ENCODE results near the gene LTBP3.
A peak's percentile ranks its signal among the peaks of the same experiment; 100 is the strongest.

LTBP3 gene

DNA sequence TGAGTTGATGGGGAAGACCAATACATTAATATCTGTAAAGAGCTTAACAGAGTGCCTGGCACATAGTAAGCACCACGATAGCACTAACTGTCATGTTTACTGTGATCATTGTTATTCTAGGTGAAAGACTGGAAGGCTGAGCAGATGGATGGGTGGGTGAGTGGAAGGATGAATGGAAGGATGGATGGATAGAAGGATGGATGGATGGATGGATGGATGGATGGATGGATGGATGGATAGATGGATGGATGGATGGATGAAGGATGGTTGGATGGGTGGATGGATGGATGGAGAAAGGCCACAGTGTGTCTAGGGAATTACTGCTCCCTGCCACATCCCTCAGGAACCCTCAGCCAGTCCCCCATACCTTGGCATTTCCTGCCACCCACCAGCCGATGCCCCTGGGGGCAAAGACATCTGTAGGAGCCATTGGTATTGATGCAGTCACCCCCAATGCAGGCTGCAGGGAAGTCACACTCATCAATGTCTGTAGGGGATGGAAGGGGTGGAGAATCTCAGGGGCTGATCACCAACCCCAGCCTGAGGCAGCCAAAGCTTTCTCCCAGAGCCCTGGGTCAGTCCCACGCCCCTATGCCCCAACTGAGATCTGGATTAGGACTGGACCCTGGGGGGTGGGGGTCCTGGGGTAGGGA, 15.3 kb downstream of the LTBP3 start:
- no peaks in the 10 kb centered on the region for H3K9me3 Mint-ChIP-seq
- H3K27me3 Mint-ChIP-seq (ENCODE audit: low read depth) = no peaks in the 10 kb centered on the region
- peaks cover 26% of the 10 kb centered on the region for H3K4me1 Mint-ChIP-seq (ENCODE audit: low read depth)
- no peak overlapping the region for H3K27ac Mint-ChIP-seq
- H3K36me3 Mint-ChIP-seq (ENCODE audit: low read depth) = peaks cover 21% of the 10 kb centered on the region
- H3K4me3 Mint-ChIP-seq = no peak overlapping the region

DNA sequence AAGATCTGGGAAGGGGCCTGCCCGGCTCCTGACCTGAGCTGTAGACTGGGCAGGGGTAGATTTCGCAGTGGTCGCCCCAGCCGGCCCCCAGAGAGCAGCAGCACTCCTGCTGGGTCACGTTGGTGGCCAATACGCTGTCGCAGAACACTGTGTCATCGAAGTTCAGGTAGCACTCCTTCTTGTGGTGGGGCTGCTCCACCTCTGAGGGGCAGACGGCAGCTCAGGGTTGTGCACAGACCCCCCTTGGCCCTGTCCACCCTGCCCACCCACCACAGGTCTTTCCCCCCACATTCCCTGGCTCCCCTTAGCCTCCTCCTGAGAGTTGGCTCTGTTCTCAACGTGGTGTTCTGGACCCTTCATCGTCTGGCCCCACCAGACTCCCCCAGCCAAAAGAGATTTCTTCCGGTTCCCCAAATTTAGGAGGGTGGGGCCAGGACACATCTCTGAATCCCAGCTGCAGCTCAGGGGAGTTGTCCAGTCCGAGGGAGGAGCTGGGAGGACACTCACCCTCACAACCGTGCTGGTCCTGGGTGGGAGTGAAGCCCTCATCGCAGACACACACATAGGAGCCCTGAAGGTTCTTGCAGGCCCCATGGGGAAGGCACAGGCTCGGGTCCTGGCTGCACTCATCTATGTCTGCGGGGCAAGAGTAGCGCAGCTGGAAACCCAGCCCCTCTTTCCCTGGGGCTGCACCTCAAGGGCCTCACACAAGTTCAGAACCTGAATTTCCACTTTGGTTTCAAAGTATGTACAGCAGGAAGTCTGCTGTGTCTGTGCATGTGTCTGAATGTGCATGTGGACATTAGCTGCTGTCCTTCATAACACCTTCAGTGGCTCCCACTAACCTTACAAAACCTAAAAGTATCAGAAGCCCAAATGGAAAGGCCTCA, 16.8 kb downstream of the LTBP3 start:
- Mint-ChIP-seq H3K4me1 (ENCODE audit: low read depth) (peaks cover 24% of the 10 kb centered on the region), H3K27ac (peak overlapping the region; percentile 73), H3K27me3 (ENCODE audit: low read depth) (no peaks in the 10 kb centered on the region), H3K9me3 (no peaks in the 10 kb centered on the region), H3K4me3 (peak overlapping the region; percentile 86), H3K36me3 (ENCODE audit: low read depth) (peaks cover 23% of the 10 kb centered on the region)

DNA sequence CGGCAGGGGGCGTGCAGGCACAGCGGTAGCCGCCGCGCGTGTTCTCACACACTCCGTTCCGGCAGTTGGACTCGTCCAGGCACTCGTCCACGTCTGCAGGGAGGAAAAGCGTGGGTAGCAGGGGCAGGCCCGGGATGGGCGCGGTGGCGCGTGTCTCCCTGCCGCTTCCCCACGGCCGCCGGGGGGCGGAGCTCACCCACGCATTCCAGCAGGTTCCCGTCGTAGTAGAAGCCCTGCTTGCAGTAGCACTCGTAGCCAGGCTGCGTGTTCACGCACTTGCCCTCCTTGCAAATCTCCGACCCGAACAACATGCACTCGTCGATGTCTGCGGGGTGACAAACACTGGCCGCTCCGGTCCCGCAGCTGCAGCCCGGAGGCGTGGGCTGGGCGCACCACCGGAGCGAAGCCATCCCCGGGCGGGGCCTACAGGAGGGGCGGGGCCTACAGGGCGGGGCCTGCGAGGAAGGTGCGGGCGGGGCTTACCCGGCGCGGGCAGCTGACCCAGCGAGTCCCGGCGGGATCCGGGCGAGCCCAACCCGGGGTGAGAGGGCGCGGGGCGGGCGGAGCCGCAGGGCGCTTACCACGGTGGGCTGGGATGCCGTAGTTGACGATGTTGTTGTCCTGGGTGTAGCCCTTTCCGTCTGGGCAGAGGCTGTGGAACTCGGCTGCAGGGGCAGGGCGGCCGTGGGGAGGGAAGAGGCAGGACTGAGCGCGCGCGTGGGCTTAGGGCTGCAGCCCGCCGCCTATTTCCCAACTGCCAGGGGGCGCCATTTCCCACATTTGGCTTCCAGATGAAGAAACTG, 17.7 kb downstream of the LTBP3 start:
- H3K4me1 Mint-ChIP-seq (ENCODE audit: low read depth) = peaks cover 17% of the 10 kb centered on the region
- no peaks in the 10 kb centered on the region for H3K27me3 Mint-ChIP-seq (ENCODE audit: low read depth)
- peaks cover 18% of the 10 kb centered on the region for H3K36me3 Mint-ChIP-seq (ENCODE audit: low read depth)
- no peaks in the 10 kb centered on the region for H3K9me3 Mint-ChIP-seq
- peak overlapping the region; percentile 86 for H3K4me3 Mint-ChIP-seq
- peak overlapping the region; percentile 80 for H3K27ac Mint-ChIP-seq

DNA sequence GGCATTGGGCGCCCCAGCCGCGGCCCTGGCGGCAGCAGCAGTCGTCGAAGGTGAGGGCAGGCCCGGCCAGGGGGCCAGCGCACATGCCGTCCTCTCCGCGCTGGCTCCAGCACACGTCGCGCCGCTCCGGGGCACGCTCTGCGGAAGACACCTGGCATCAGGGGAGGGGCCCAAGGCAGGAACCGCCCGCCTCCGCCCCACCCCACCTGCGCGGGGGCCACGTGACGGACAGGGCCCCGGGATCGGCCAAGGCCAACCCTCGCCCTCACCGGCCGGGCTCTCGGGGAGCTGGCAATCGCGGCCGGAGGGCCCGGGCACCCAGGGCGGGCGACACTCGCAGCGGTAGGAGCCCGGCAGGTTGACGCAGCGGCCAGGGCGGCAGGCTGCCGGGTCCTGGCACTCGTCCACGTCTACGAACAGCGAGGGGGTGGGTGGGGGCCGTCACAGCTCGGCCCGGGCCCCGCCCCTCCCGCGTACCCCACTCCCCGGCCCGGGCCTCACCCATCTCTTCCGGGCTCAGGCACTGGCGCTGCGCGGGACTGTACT, 18.3 kb downstream of the LTBP3 start:
- Mint-ChIP-seq H3K36me3 (ENCODE audit: low read depth) (peaks cover 15% of the 10 kb centered on the region), H3K4me1 (ENCODE audit: low read depth) (peaks cover 14% of the 10 kb centered on the region), H3K4me3 (peak overlapping the region; percentile 86), H3K9me3 (no peaks in the 10 kb centered on the region), H3K27ac (peak overlapping the region; percentile 80), H3K27me3 (ENCODE audit: low read depth) (no peaks in the 10 kb centered on the region)

DNA sequence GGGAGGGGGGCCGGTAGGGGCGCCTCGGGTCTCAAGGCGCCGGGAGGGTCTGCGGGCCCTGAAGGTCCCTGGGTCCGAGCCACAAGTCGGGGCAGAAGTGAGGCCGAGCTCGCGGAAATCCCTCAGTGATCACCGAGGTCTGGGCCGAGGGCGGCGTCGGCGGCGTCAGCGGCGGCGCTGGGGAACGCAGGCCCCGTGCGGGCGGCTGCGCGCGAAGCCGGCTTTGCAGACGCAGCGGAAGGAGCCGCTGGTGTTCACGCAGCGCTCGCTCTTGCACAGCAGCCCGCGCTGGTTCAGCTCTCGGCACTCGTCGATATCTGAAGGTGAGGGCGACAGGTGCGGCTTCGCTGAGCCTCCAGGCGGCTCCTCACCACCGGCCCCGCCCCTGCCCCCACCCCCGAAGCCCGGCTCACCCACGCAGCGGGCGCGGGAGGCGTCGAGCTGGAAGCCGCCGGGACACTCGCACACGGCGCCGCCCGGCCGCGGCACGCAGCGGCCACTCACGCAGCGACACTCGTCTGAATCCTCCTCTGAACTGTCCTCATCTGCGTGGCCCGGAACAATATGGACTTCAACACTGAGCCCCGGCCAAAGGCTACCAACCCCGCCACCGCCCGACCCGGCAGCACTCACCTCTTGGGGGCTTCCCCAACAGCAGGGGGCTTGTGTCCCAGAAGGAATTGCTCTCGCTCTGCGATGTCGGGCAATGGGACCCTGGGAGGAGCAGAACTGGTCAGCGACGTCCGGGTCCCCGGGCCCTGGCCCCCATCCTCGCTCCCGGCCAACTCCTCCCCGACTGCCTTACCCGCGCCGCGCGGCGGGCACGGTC, 19.0 kb downstream of the LTBP3 start:
- H3K27ac Mint-ChIP-seq = no peak overlapping the region
- H3K9me3 Mint-ChIP-seq = no peaks in the 10 kb centered on the region
- H3K4me3 Mint-ChIP-seq = no peak overlapping the region
- no peaks in the 10 kb centered on the region for H3K27me3 Mint-ChIP-seq (ENCODE audit: low read depth)
- peaks cover 8% of the 10 kb centered on the region for H3K4me1 Mint-ChIP-seq (ENCODE audit: low read depth)
- peaks cover 14% of the 10 kb centered on the region for H3K36me3 Mint-ChIP-seq (ENCODE audit: low read depth)

DNA sequence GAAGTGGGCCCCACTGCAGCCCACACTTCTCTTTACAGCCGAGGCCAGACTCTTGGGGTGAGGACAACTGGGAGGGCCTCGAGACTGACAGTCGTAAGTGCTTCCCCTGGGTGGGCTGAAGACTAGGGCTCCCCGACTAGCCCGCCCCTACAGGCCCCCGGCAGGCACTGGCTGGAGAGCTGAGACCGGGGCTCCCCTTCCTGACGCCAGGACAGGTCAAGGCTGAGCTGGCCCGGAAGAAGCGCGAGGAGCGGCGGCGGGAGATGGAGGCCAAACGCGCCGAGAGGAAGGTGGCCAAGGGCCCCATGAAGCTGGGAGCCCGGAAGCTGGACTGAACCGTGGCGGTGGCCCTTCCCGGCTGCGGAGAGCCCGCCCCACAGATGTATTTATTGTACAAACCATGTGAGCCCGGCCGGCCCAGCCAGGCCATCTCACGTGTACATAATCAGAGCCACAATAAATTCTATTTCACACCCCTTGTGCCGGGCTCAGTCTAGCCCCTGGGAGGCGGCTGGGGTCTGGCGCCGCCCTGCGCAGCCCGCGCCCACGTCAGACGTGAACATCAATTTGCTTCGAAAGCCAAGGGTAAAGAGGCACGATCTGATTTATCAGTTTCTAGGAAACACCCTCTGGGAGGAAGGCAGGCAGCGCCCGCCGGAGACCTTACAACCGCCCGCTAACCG, 19.8 kb downstream of the LTBP3 start:
- no peaks in the 10 kb centered on the region for H3K27me3 Mint-ChIP-seq (ENCODE audit: low read depth)
- H3K4me3 Mint-ChIP-seq = no peak overlapping the region
- no peaks in the 10 kb centered on the region for H3K9me3 Mint-ChIP-seq
- H3K27ac Mint-ChIP-seq = no peak overlapping the region
- H3K36me3 Mint-ChIP-seq (ENCODE audit: low read depth) = peaks cover 12% of the 10 kb centered on the region
- peaks cover 6% of the 10 kb centered on the region for H3K4me1 Mint-ChIP-seq (ENCODE audit: low read depth)

DNA sequence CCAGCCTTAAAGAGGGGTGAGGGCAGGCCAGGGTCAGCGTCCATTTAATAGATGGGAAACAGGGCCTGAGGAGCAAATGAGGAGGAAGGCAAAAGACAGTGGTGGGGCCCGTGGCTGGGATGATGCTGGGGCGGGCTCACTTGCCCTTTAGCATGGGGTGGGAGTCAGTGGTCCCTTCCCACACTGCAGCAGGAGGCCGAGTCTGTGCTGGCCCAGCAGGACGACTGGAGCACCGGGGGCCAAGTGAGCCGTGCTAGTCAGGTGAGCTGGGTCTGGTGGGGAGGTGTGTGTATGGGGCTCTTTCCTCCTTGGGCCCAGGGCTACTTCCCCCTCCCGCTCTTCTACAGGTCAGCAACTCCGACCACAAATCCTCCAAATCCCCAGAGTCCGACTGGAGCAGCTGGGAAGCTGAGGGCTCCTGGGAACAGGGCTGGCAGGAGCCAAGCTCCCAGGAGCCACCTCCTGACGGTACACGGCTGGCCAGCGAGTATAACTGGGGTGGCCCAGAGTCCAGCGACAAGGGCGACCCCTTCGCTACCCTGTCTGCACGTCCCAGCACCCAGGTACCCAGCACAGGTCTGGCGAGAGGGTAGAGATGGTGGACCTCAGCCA, 20.4 kb downstream of the LTBP3 start:
- Mint-ChIP-seq H3K27ac (no peak overlapping the region), H3K4me1 (ENCODE audit: low read depth) (peaks cover 6% of the 10 kb centered on the region), H3K36me3 (ENCODE audit: low read depth) (peaks cover 12% of the 10 kb centered on the region), H3K27me3 (ENCODE audit: low read depth) (no peaks in the 10 kb centered on the region), H3K4me3 (peak overlapping the region; percentile 10), H3K9me3 (no peaks in the 10 kb centered on the region)

DNA sequence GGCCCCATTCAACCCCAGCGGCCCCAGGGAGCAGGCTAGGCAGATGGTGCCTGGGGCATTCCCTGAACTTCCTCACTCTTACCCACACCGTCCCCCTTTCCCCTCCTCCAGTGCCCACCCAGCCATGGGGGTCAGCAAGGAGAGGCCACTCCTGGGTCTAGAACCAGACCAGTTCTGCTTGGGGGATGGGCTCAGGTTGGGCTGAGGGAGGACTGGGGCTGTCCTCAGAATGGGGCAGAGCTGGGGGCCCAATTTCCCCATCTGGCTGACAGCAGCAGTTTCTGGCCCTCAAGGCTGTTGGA, 20.9 kb downstream of the LTBP3 start:
- Mint-ChIP-seq H3K4me3 (peak overlapping the region; percentile 10), H3K9me3 (no peaks in the 10 kb centered on the region), H3K36me3 (ENCODE audit: low read depth) (peaks cover 10% of the 10 kb centered on the region), H3K27ac (no peak overlapping the region), H3K4me1 (ENCODE audit: low read depth) (peaks cover 6% of the 10 kb centered on the region), H3K27me3 (ENCODE audit: low read depth) (no peaks in the 10 kb centered on the region)

DNA sequence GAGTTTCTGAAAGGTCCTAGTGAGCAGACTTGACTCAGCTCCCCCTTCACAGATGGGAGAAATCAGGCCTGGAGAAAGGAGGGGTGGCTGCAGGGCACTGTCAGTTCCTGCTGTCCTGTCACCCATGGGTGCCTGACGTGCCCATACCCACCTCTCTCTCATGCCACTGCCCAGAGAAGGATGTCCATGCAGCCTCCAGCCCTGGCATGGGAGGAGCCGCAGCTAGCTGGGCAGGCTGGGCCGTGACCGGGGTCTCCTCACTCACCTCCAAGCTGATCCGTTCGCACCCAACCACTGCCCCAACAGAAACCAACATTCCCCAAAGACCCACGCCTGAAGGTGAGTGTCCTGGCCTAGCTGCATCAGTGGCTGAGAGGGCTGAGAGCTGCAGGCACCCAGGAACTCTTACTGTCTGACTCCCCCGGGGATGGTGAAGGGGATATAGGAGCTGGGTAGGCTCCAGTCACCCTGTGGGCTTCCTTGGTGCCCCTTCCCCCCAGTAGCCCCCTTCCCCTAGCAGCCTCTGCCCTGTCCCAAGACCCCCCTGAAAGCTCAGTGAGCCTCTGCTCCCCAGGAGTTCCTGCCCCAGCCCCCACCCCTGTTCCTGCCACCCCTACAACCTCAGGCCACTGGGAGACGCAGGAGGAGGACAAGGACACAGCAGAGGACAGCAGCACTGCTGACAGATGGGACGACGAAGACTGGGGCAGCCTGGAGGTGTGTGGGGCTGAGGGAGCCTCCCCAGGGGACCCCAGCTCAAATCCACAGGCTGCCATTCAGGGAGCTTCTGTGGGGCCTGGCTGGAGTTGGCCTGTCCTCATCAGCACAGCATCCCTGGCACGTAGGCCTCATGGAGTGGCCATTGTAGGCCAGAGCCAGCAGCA, 21.5 kb downstream of the LTBP3 start:
- Mint-ChIP-seq H3K27ac (no peak overlapping the region), H3K36me3 (ENCODE audit: low read depth) (peaks cover 13% of the 10 kb centered on the region), H3K9me3 (no peaks in the 10 kb centered on the region), H3K27me3 (ENCODE audit: low read depth) (no peaks in the 10 kb centered on the region), H3K4me3 (no peak overlapping the region), H3K4me1 (ENCODE audit: low read depth) (peaks cover 3% of the 10 kb centered on the region)

DNA sequence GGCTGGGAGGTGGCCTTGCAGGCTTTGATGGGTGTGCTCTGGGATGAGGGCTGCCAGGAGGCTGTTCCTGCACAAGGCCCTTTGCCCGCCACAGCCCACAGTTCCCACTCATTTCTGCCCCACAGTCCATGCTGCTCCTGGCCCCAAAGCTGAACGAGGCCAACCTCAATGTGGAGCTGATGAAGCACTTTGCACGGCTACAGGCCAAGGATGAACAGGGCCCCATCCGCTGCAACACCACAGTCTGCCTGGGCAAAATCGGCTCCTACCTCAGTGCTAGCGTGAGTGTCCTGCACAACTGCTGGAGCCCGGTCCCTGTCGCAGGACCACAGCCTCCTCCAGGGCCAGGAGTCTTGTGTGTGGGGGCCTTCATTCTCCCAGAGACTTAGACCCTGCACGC, 23.1 kb downstream of the LTBP3 start:
- Mint-ChIP-seq H3K4me3 (no peak overlapping the region), H3K27ac (no peak overlapping the region), H3K27me3 (ENCODE audit: low read depth) (no peaks in the 10 kb centered on the region), H3K4me1 (ENCODE audit: low read depth) (peaks cover 3% of the 10 kb centered on the region), H3K36me3 (ENCODE audit: low read depth) (peaks cover 22% of the 10 kb centered on the region), H3K9me3 (no peaks in the 10 kb centered on the region)

DNA sequence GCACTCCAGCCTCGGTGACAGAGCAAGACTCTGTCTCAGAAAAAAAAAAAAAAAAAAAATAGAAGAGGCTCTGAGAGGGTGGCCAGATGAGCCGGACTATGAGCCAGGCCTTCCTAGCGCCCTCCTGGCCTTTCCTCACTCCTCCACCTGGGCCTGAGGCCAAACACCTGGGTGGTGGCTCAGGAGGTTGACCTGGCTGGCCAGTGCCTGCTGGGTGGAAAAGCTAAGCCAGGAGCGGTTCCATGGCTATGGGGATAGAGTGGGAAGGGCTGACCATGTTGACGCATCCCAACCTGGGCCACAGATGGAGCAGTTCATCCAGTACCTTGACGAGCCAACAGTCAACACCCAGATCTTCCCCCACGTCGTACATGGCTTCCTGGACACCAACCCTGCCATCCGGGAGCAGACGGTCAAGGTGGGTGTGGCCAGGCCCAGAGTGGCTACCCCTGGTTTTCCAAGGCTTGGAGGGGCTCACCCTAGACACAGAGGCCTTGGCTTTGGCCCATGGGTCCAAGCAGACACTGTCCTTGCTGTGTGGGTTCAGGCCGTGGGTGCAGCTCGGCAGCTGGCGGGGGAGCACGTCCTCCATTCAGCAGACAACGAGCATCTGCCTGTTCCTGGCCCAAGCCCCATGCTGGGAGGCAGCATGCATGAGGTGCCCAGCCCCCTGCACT, 25.6 kb downstream of the LTBP3 start:
- Mint-ChIP-seq H3K36me3 (ENCODE audit: low read depth) (peaks cover 25% of the 10 kb centered on the region), H3K27me3 (ENCODE audit: low read depth) (no peaks in the 10 kb centered on the region), H3K4me1 (ENCODE audit: low read depth) (peaks cover 11% of the 10 kb centered on the region), H3K9me3 (no peaks in the 10 kb centered on the region), H3K27ac (no peak overlapping the region), H3K4me3 (no peak overlapping the region)

DNA sequence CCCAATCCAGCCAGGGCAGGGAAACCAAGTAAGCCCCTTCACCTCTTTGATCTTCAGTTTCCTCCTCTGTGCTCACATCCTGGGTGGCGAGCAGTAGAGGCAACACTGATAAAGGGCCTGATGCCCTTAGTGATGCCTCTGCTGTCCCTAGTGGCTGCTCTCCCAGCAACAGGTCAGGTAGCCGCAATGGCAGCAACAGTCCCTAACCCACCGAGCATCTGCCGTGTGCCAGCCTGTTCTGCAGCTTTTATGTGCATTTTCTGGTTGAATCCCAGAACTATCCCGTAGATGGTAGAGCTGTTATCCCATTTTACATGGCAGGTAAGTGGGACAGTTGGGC, 28.0 kb downstream of the LTBP3 start:
- no peaks in the 10 kb centered on the region for H3K9me3 Mint-ChIP-seq
- H3K4me3 Mint-ChIP-seq = no peak overlapping the region
- peak overlapping the region; percentile 34 for H3K27ac Mint-ChIP-seq
- no peaks in the 10 kb centered on the region for H3K27me3 Mint-ChIP-seq (ENCODE audit: low read depth)
- peaks cover 20% of the 10 kb centered on the region for H3K4me1 Mint-ChIP-seq (ENCODE audit: low read depth)
- peaks cover 31% of the 10 kb centered on the region for H3K36me3 Mint-ChIP-seq (ENCODE audit: low read depth)

All from T-helper 1 cell treated with Interleukin-12 subunit alpha and Interleukin-12 subunit beta and Interleukin-4 antibody, amounts not matched to agents 30 μg/mL and 1 μg/mL, for 36 hours (primary cell).